Uterus (tissue), 4 donors: ENCODE results near the gene TMEM161B. TPM values are rescaled to one million over a fixed set of nuclear protein-coding genes. Genes with fewer than 3 reads are reported as not detected.
"Not testable (repeated sequence)": the region's sequence is repeated elsewhere in the genome, so short reads cannot be mapped to it uniquely, and the experiment has no call there.

ENCODE experiments used
- DNase-seq, 2 donors: peaks; one replicate each; pipeline ENCODE4 v3.0.0-alpha.2; 2019 to 2020
- H3K27ac ChIP-seq, 2 donors: fragments of 200-600 bp; sonication (generic); 1 replicate in 1 of 2; 2 replicates in 1 of 2; pipeline ENCODE4 v1.5.1; 2016 to 2018
- H3K27me3 ChIP-seq, 2 donors: fragments of 200-600 bp; sonication (generic); one replicate each; pipeline ENCODE4 v1.5.1; 2018 to 2019; ENCODE audit warnings: control low read depth in 1 of 2
- H3K36me3 ChIP-seq, 2 donors: fragments of 200-600 bp; sonication (generic); one replicate each; pipeline ENCODE4 v1.5.1; 2019; ENCODE audit warnings: control low read depth in 1 of 2
- H3K4me1 ChIP-seq, 2 donors: fragments of 200-600 bp; sonication (generic); one replicate each; pipeline ENCODE4 v1.5.1; 2018 to 2019; ENCODE audit warnings: control low read depth in 1 of 2
- H3K4me3 ChIP-seq, 2 donors: fragments of 200-600 bp; sonication (generic); 1 replicate in 1 of 2; 2 replicates in 1 of 2; pipeline ENCODE4 v1.5.1; 2018 to 2019; ENCODE audit warnings: mild to moderate bottlenecking in 1 of 2
- H3K9me3 ChIP-seq, 2 donors: fragments of 200-600 bp; sonication (generic); one replicate each; pipeline ENCODE4 v1.5.1; 2019; ENCODE audit warnings: control low read depth in 1 of 2
- POLR2A ChIP-seq, 2 donors: fragments of 450-650 bp; IDR thresholded peaks; one replicate each; pipeline ENCODE4 v1.6.1; 2016; ENCODE audit warnings: antibody characterized with exemption in 2 of 2, mild to moderate bottlenecking in 1 of 2, moderate library complexity in 1 of 2
- intact Hi-C: fragments of 100-400 bp; cut with DNase I; formaldehyde crosslinking; loops from one replicate; pipeline ENCODE4 v1.15.1; 2023; ENCODE audit warnings: low total_unique reads
- total RNA-seq, 4 donors: library from RNA; depleted of rRNA in 3 of 4; stranded (reverse); fragments of >200 nt in 3 of 4; gene quantifications; one replicate each; pipeline versions ENCODE4 v1.1.0 to v1.2.4, GENCODE V29; 2014 to 2023
- TF ChIP-seq, protein P1 (sequence below), 4 experiments: fragments of 200-600 bp in 2 of 4; fragments of 450-650 bp in 2 of 4; sonication (generic) in 2 of 4; IDR thresholded peaks; one replicate each; pipeline ENCODE4 v1.5.1; 2016 to 2019; ENCODE audit warnings: antibody characterized with exemption in 4 of 4, mild to moderate bottlenecking in 2 of 4, moderate library complexity in 1 of 4
- donor health status: DM: yes; HTN: yes; CAD: no.

The TMEM161B gene
- total RNA-seq, 4 donors from 2014 or later = 26.4 to 53.4 (median 42.2) TPM

DNA sequence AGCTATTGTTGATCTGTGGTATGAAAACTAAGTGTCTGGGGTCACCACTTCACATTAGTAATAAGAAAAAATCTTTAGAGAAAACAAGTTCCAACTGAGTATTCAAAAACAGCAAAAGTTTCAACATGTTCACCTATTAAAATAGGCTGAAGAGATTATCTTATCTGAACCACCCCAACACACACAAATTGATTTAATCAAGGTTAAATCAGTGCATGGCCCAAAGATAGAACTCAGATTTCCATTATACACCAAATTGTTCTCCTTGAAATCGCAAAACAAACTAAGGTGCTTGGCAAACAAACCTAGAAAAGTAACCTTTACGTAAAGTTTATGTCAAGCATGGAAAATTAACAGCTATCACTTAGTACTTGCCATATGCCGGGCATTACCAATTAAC is 61.1 kb downstream of the TMEM161B start:
- DNase-seq = no peak
- Histone ChIP-seq H3K4me3 (no peak overlapping the region), H3K36me3 (no peaks in the 10 kb centered on the region), H3K4me1 (no peaks in the 10 kb centered on the region), H3K9me3 (no peaks in the 10 kb centered on the region), H3K27me3 (no peaks in the 10 kb centered on the region), H3K27ac (no peak overlapping the region)
- TF ChIP-seq, protein P1, sequence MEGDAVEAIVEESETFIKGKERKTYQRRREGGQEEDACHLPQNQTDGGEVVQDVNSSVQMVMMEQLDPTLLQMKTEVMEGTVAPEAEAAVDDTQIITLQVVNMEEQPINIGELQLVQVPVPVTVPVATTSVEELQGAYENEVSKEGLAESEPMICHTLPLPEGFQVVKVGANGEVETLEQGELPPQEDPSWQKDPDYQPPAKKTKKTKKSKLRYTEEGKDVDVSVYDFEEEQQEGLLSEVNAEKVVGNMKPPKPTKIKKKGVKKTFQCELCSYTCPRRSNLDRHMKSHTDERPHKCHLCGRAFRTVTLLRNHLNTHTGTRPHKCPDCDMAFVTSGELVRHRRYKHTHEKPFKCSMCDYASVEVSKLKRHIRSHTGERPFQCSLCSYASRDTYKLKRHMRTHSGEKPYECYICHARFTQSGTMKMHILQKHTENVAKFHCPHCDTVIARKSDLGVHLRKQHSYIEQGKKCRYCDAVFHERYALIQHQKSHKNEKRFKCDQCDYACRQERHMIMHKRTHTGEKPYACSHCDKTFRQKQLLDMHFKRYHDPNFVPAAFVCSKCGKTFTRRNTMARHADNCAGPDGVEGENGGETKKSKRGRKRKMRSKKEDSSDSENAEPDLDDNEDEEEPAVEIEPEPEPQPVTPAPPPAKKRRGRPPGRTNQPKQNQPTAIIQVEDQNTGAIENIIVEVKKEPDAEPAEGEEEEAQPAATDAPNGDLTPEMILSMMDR (IDR thresholded peaks at IDR 0.05) = no peak
- no peak for TF ChIP-seq POLR2A (IDR thresholded peaks at IDR 0.05)
- intact Hi-C loops = no loop called here

DNA sequence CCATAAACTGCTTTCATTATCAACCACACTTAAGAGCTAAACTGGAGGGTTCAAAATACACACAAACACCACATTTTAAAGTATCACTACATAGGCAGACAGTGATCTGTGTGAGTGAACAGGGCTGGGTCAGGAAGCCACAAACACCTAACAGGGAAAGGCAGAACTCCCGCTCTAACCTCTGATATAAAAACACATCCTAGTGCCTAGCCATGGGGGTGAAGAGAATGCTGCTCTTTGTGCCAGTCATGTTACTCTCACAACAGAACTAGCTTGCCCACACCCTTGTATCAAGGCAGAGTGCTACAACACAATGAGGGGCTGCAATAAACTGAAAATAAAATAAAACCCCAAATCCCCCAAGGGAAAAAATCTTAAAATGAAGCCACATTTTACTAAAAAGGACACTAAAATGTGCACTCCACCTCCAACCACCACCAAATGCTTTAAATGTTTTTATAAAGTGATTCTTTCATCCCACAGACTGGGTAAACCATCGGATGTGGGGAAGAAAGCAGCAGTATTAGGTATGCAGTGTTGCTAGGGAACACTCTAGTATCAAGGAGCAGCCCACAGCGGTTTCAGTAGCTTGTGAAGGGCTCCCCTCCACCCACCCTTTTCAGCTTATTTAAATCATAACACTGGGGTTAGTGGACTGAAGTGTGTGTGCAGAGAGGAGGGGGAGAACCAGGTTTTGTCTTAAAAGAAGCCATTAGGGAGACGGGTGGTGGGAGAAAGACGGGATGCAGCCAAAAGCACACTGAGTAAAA is 64.5 kb downstream of the TMEM161B start:
- no peak overlapping the region for H3K27ac ChIP-seq
- no peaks in the 10 kb centered on the region for H3K36me3 ChIP-seq
- H3K27me3 ChIP-seq = no peaks in the 10 kb centered on the region
- intact Hi-C loops = no loop called here
- H3K9me3 ChIP-seq = no peaks in the 10 kb centered on the region
- DNase-seq = no peak
- TF ChIP-seq, protein P1 (IDR thresholded peaks at IDR 0.05) = no peak
- TF ChIP-seq POLR2A (IDR thresholded peaks at IDR 0.05) = no peak
- no peak overlapping the region for H3K4me3 ChIP-seq
- H3K4me1 ChIP-seq = no peaks in the 10 kb centered on the region

DNA sequence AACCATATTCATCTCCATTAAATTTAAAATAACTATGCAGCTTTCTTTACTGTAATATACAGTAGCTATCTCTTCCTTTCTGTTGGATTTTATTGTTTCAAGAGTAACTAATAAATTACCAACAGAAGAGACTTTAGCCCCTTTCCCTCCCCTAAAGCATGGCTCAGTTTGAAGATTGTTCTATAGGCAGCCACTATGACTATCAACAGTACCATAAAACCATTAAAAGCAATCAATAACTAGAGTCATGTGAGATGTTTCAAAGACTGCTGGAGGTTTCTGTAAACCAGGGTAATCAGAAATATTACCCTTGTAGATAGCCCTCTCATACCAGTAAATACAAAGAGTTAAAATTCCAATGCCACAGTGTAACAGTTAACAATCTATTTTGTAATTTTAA is 73.0 kb downstream of the TMEM161B start:
- DNase-seq = no peak
- intact Hi-C loops = no loop called here
- H3K9me3 ChIP-seq = no peaks in the 10 kb centered on the region
- no peak for TF ChIP-seq POLR2A (IDR thresholded peaks at IDR 0.05)
- TF ChIP-seq, protein P1 (IDR thresholded peaks at IDR 0.05) = no peak
- no peaks in the 10 kb centered on the region for H3K36me3 ChIP-seq
- no peak overlapping the region for H3K4me3 ChIP-seq
- no peaks in the 10 kb centered on the region for H3K27me3 ChIP-seq
- H3K4me1 ChIP-seq = no peaks in the 10 kb centered on the region
- H3K27ac ChIP-seq = no peak overlapping the region

DNA sequence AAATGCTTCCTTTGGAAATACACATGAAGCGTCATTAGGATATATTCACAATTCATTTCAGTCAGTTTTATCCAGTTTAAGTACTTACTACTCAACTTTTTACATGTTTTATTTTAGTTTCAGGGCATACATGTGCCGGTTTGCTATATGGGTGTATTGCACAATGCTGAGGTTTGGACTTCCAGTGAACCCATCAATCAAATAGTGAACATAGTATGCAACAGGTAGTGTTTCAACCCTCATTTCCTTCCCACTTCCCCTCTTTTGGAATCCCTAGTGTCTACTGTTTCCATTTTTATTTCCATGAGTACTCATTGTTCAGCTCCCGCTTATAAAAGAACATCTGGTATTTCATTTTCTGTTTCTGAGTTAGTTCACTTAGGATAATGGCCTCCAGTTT is 74.7 kb downstream of the TMEM161B start:
- TF ChIP-seq, protein P1 (IDR thresholded peaks at IDR 0.05) = no peak
- TF ChIP-seq POLR2A (IDR thresholded peaks at IDR 0.05) = no peak
- Histone ChIP-seq H3K27ac (no peak overlapping the region), H3K4me1 (no peaks in the 10 kb centered on the region), H3K4me3 (no peak overlapping the region), H3K36me3 (no peaks in the 10 kb centered on the region), H3K9me3 (peaks cover 0 to 13% of the 10 kb centered on the region in 2 donors), H3K27me3 (no peaks in the 10 kb centered on the region)
- intact Hi-C loops = no loop called here
- no peak for DNase-seq

DNA sequence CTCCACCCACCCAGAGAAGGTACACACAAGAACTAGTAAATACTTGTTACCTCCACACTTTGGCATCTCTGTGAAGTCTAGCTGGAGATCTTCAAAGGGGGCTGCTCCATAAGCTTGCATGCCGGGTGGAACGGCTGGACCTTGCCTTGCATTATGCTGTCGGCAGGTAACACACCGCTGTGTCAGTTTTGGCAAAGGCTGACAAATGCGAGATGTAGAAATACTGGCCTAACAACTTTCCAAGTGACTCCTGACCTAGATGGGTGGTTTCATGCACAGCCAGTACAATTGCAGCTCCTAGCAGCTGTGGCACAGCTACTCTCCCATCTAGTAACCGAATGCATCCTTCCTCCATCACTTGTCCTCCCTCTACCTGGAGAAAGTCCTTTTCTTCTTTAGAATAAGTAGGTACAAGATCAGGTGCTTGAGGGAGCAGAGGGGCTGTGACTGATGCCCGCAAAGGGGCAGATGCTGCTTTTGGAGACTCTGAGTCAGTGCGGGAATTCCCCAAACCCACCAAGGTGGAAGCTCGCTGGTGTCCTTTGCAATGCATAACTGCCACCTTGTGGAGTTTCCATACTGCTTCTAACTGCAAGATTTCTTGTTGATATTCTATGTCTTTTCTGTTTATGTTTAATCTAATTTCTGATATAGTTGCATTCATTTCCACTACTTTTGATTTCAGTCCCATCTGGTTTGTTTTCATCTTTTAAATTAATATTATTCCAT is 78.4 kb downstream of the TMEM161B start:
- TF ChIP-seq POLR2A (IDR thresholded peaks at IDR 0.05) = no peak
- TF ChIP-seq, protein P1 (IDR thresholded peaks at IDR 0.05) = no peak
- Histone ChIP-seq H3K4me1 (no peaks in the 10 kb centered on the region), H3K27ac (no peak overlapping the region), H3K4me3 (no peak overlapping the region), H3K9me3 (peaks cover 0 to 22% of the 10 kb centered on the region in 2 donors), H3K27me3 (no peaks in the 10 kb centered on the region), H3K36me3 (no peaks in the 10 kb centered on the region)
- DNase-seq = no peak
- intact Hi-C loops = no loop called here

DNA sequence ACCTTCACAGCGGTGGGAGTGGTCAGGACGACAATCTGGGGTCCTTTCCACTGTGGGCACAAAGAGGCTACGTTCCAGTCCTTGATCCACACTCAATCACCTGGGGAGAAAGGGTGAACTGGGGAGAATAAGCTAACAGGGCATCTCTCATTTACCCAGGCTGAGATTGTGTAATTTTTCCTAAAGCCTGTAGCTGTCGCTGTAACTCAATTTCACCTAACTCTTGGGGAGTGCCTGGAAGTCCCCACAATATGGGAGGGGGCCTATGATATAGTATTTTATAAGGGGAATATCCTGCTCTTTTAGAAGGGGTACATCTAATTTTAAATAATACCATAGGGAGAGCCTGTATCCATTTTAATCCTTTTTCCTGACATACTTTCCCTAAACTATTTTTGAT is 79.2 kb downstream of the TMEM161B start:
- DNase-seq, H3K27ac ChIP-seq, H3K4me1 ChIP-seq, H3K36me3 ChIP-seq, H3K4me3 ChIP-seq, H3K27me3 ChIP-seq, intact Hi-C loops: not testable (repeated sequence)
- H3K9me3 ChIP-seq = peaks cover 0 to 22% of the 10 kb centered on the region in 2 donors
